GM11168 (cell line): ENCODE measurements around the gene ARHGAP40.

Experiments
- in situ Hi-C: fragments of 300-500 bp; cut with MboI; formaldehyde crosslinking; loops from one replicate; pipeline ENCODE4 v1.12.0; 2022; ENCODE audit warnings: low sequenced_read_pairs; ENCODE audit not compliant: unreplicated experiment

The ARHGAP40 gene

DNA sequence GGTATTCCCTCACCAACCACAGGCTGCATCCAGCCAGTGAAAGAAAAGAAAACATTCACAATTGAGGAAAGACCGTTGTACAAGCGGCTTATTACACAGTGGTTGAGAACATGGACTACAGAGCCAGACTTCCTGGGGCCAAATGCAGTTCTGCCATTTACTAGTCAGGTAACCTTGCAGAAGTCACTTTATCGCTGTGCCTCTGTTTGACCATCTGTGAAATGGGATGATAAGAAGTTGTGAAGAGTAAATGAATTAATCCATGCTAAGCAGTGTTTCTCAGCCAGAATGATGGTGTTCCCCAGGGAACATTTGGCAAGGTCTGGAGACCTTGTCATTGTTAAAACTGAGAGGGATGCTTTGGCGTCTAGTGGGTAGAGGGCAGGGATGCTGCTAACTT is 14.8 kb downstream of the ARHGAP40 start:
- in situ Hi-C loops = no loop called here

DNA sequence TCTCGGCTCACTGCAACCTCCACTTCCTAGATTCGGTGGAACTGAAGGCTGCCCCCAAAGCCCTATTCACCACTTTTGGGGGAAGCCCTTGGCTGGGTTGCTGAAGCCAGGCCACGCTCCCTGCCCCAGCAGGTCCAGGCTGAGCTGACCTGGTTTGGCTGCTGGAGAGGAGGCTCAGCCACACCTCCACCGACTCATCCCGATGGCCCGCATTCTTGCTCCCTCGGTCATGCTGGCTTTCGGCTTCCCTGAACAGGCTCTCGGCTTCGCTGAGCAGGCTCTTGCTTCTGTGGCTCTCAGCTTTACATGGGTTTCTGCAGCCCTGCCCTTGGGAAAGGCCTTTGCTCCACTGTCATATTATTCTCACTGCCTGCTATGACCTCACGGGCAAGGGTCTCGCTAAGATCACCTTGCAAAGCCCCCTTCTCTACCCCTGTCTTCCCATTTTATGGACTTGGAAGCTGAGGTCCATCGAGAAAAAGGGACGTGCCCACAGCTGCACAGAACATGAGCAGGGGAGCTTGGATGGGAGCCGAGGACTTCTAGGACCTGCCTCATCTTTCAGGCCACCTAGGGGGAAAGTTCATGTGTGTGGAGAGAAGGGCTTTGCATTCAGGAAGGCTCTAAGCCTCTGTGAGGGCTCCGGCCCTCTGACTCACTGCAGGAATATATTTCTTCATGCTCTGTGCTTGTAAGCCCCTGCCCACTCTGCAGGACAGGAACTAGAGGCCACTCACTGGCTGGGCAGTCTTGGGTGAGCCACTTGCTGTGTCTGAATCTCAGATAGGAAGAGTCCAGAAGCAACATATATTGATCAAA is 15.6 kb downstream of the ARHGAP40 start:
- in situ Hi-C loops = no loop called here

DNA sequence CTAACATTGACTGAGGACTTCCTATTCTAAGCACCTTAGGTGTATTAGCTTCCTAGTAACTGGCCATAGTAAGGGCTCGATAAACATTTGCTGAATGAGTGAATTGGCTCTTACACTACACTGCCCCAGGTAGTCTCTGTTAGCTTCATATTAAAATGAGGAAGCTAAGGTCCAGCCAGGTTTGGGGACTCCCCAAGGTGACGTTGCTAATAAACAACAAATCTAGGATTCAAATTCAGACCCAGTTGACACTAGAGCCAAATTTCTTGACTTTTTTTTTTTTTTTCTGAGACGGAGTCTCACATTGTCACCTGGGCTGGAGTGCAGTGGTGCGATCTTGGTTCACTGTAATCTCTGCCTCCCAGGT is 16.2 kb downstream of the ARHGAP40 start:
- in situ Hi-C loops = no loop called here

DNA sequence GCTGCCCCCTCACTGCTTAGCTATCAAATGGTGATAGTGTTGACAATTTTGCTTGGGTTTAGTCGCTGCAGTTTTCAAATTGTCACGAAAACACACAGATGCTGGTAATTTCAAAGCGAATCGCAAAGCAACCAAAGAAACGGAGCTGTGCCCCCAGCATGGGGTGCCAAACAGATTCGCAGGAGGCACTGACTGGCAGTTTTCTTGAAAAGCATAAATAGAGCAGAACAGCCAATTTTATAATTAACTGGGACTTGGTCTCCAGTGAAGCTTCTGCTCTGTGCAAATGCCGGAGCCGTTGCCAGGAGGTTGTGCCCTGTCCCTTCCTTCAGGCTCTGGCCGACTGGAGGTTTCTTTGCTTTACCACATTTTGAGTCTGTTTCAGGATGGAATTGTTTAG is 18.8 kb downstream of the ARHGAP40 start:
- in situ Hi-C loops = no loop called here

DNA sequence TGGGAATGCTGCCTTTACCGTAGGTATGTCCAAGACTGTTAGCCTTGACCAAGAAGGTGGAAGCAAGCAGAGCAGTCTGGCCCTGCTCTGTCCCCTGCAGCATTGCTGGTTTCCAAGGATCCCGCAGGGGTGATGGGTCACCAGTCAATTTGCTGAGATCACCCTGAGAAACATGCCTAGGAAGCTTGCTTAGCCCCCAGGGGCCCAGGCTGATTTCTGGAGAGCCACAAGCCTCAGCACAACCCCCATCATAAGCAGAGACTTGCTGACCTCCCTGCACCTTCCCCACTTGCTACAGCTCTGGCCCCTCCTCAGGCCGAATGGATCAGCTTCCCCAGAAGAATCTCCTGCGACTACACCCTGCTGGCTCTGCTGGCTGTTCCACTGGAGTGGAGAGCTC is 21.5 kb downstream of the ARHGAP40 start:
- in situ Hi-C loops = no loop called here

DNA sequence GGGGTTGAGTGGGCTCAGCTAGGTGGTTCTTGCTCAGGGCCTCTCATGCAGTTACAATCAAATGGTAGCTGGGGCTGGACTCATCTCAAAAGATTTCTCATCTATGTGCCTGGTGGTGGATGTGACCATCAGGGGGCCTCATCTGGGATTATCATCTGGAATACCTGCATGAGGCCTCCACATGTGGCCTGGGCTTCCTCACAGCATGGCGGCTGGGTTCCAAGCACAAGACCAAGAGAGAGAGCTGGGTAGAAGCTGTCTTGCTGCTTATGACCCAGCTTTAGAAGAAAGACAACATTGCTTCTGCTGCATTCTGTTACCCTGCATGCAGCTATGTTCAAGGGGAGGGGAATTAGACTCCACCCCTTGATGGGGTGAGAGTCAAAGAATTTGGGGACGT is 22.5 kb downstream of the ARHGAP40 start:
- in situ Hi-C loops = no loop called here

DNA sequence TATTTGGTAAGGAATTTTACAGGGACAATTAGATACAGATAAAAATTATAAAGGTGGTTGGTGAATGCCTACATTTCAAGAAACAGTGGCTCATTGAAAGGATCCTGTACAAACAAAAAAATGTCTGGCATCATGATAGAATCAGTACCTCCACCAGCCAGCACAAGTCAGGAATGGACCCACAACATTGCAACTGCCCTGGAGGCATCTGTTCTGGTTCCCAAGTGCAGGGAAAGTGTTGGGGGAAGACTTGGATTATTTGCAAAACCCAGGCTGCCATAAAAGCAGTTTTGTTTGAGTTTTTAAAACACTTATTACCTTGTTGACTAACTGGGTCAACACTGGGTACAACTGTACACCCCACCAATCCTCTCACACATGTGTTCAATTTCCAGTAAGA is 24.3 kb downstream of the ARHGAP40 start:
- in situ Hi-C loops = no loop called here

DNA sequence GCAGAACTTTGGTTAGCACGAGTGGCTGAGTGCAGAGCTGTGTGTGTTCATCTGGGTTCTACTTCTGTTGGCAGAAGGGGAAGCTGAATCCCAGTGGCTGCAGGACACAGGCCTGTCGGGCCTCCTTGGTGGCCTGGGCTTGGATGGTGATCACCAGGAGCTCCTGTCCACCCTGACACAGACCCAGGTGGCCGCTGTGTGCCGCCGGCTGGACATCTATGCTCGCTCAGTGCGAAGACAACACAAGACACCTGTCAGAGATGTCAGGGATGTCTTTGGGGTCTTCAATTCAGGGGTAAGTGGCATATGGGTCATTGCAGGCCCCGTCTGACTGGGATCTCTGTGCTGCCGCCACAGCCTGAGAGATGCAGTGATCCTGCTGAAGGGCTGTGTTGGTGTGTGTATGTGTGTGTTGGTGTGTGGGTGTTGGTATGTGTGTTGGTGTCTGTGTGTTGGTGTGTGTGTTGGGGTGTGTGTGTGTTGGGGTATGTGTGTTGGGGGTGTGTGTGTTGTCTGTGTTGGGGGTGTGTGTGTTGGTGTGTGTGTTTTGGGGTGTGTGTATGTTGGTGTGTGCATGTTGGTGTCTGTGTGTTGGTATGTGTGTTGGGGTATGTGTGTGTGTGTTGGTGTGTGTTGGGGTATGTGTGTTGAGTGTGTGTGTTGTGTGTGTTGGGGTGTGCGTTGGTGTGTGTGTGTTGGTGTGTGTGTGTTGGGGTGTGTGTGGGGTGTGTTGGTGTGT is 25.5 kb downstream of the ARHGAP40 start:
- in situ Hi-C loops = no loop called here

DNA sequence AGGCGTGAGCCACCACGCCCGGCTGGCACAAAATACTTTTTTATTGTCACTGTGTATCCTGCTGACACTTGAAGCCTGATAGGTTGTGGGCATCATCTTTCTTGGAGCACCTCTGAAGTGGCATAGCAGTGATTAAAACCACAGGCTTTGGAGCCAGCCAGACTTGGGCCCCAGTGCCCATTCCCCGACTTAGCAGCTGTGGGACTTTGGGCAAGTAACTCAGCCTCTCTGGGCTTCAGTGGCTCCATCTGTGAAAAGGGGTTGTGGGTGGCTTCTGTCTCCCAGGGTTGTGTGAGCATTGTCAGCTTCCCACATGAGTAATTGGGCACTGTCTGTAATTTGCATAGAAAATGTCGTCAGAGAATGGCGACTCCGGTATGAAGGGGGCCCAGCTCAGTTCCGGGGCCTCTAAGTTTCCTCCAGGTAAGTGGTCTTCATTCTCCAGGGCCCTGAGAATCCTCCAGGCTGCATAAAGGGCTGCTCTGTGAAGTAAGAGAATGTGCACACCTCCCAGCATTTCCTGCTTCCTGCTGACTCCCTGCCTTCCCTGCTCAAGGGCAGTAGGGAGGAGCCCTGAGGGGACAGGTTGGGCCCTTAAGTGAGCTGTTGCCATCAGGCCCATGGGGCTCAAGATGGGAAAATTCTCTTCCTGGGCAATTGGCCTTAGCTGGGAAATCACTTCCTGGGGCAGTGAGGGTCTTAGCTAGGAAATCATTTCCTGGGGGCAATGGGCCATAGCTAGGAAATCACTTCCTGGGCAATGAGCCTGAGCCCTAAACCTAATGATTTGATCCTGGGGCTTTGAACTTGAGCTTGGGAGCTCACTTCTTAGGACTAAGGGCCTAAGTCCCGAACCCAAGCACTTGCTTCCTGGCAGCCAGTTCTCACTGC is 27.2 kb downstream of the ARHGAP40 start:
- in situ Hi-C loops = no loop called here

DNA sequence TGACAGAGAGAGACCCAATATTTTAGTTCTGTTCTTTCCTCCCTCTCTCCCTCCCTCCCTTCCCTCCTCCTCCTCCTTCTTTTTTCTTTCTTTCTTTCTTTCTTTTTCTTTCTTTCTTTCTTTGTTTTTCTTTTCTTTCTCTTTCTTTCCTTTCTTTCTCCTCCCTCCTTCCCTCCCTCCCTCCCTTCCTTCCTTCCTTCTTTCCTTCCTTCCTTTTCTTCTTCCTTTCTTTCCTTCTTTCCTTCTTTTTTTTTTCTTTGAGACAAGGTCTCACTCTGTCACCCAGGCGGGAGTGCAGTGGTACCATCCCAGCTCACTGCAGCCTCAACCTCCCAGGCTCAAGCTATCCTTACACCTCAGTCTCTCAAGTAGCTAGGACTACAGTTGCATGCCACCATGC is 28.4 kb downstream of the ARHGAP40 start:
- in situ Hi-C loops = no loop called here

DNA sequence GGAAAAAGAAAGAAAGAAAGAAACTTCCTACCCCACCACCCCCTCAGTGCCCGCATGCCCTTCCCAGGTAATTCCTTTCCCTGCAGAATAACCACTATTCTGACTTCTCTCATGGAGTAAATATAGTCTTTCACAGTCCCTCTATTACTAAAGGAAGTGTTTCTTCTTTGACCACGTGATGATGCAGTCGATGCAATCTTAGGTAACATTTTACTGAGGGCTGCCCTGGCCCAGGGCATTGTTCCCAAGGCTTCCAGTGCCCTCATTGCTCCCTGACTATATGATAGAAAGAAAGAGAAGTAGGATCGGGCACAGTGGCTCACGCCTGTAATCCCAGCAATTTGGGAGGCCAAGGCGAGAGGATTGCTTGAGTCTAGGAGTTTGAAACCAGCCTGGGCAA is 29.1 kb downstream of the ARHGAP40 start:
- in situ Hi-C loops = no loop called here

DNA sequence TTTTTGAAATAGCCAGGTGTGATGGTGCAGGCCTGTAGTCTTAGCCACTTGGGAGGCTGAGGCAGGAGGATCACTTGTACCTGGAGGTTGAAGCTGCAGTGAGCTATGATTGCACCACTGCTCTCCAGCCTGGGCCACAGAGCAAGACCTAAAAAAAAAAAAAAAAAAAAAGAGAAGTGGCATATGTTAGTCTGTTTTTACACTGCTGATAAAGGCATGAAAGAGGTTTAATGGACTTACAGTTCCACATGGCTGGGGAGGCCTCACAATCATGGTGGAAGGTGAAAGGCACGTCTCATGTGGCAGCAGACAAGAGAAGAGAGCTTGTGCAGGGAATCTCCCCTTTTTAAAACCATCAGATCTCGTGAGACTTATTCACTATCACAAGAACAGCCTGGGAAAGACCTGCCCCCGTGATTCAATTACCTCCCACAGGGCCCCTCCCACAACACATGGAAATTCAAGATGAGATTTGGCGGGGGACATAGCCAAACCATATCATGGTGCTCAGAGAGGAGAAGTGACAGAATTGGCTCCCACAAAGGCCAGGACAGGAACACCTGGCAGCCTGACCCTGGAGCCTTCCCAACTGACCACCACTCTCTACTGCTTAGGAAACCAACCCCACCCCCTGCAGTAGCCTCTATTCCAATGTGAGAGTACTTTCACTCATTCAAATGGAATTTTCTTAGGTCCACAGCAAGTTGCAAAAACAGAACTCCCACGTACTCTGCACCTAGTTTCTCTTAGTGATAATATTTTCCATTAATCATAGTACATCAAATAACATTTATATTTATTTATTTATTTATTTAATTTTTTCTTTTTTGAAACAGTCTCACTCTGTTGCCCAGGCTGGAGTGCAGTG is 29.8 kb downstream of the ARHGAP40 start:
- in situ Hi-C loops = no loop called here

DNA sequence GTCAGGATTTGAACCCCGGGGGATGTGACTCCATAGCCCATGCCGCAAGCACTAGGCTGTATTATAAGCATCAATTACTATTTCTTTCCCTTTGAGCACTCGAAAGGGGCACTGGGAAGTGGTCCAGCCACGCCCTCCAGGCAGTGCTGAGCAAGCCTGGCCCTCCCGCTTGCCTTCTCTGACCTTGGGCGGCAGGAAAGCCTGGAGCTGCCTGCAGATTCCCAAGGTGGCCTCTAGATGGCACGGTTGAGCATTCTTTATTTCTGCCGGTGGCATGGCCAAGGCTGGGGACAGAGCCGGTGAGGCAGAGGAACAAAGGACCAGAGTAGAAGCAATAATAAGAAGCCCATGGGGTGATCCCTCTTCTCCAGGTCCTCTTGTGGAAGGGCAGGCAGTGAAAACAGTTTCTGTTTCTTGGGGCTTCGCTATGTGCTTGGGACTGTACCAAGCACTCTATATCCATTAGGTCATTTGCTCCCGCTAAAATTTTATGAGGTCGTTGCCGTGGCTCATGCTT is 32.0 kb downstream of the ARHGAP40 start:
- in situ Hi-C loops = no loop called here

DNA sequence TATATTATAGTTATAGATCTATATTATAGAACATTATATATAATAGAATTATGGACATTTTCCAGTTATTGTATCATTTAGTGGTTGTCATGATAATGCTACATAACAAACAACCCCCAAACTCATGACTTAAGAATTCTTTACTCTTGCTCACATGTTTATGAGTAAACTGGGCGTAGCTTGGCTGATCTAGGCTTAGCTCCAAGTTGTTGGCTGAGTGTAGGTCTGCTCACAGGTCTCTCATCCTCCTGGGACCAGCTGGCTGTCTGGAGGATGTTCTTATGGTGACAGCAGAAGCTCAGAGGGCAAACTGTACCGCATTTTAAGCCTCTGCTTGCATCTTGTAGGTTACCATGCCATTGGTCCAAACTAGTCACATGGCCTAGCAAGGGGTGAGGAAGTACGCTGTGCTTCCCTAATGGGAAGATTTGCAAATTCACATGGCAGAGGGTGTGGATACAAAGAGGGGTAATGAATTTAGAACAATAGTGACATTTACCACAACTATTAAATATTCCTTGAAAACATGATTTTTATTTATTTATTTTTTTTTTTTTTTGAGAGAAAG is 34.2 kb downstream of the ARHGAP40 start:
- in situ Hi-C loops = no loop called here

DNA sequence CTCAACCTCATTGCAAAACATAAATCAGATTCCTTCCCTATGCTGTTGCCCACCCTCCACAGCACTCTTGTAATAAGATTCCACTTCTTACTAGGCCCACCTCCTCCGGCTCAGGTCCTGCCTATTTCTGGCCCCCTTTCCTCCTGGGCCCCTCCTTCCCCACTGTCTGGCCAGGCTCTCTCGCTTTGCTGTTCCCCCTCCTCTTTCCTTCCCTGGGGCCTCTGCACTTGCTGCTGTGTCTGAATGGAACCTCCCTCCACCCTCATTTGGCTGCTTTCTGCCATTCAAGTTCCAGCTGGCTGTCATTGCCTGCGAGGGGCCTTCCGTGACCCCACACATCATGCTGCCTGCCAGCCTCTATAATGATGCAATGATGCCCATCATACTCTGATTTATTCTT is 38.9 kb downstream of the ARHGAP40 start:
- in situ Hi-C loops = loop anchor here (10.0 kb wide), 1 partner anchor 114 kb away; no protein-coding TSS in a partner anchor

DNA sequence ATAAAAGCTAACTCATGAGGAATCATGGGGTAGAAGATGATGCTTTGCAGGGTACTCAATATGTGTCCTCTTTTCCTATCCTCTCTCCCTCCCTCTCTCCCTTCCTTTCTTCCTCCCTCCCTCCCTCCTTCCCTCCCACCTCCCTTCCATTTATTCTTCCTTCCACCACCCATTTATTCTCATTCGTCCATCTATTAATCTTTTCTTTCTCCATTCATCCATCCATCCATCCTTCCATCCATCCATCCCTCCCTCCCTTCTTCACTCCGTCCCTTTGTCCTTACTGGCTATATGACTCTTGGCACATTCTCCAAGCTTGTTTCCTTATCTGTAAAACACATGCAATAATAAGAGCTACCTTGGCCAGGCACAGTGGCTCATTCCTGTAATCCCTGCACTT is 40.9 kb downstream of the ARHGAP40 start:
- in situ Hi-C loops = loop anchor here (10.0 kb wide), 1 partner anchor 112 kb away; no protein-coding TSS in a partner anchor

DNA sequence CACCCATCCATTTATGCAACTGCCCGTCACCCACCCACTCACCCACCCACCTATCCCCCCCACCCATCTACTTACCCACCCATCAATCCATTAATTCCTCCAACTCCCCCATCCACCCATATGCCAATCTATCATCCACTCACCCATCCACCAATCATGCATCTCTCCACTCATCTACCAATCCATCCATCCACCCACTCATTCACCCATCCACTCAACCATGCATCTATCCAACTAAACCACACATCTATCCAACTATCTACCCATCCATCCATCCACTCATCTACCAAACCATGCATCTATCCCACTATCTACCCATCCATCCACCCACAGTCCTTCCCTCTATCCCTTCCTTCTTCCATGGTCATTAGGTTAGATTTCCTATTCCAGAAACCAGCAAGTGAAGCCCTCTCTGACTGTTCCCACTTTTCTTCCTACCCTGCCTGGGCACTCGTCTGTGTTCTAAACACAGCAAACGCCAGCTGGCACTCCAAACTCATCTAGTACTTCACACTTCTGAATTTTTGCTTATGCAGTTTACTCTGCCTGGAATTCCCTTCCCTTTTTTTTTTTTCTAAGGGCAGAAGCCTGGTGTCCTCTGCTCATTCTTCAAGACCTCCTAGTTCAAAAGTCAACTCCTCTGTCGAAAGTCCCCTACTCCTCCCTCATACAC is 43.1 kb downstream of the ARHGAP40 start:
- in situ Hi-C loops = loop anchor here (10.0 kb wide), 1 partner anchor 110 kb away; no protein-coding TSS in a partner anchor

DNA sequence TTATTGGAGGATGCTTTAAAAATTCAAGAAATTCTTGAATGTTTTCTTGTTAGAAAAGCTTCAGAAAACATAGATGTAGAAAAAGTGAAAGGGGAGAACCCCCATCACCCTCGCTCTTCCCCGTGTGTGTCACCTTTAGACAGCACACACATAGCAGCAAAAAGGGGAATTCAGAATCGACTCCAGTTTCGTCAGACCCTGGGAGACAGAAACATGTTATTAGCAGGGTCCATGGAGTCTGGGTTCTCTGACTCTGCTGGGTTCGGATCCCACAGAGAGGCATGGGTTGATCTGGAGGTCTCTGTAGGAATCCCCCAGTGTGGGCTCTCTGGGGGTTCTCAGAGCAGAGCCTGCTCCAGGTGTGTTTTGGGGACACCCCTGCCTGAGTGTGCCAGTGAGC is 43.7 kb downstream of the ARHGAP40 start:
- in situ Hi-C loops = loop anchor here (10.0 kb wide), 1 partner anchor 109 kb away; no protein-coding TSS in a partner anchor
